Keratinocyte (primary cell): ENCODE results near the gene GPR39. TPM values are rescaled to one million over a fixed set of nuclear protein-coding genes. Genes with fewer than 3 reads are reported as not detected.

Experiments
- DNase-seq: peaks from one replicate; pipeline ENCODE4 v3.0.0-alpha.2; 2011; ENCODE audit warnings: low read depth, missing footprints, low spot score
- FAIRE-seq: peaks from 2 replicates; lab custom pipeline; 2011; peaks lifted over from hg19 to GRCh38; lab: Jason Lieb, UNC
- H2AFZ ChIP-seq: 2 replicates; pipeline ENCODE4 v1.6.0; 2012; ENCODE audit warnings: low read length, control low read depth, inconsistent platforms; ENCODE audit not compliant: control insufficient read depth
- H3K27ac ChIP-seq: 2 replicates; pipeline ENCODE4 v1.5.1; 2011; ENCODE audit warnings: low read length; ENCODE audit not compliant: control insufficient read depth, insufficient read depth
- H3K27me3 ChIP-seq: 3 replicates; pipeline ENCODE4 v1.6.0; 2011; ENCODE audit warnings: low read length; ENCODE audit not compliant: control insufficient read depth, insufficient read depth; ENCODE audit errors: extremely low read depth
- H3K36me3 ChIP-seq, 2 experiments: 2 replicates in 1 of 2; 3 replicates in 1 of 2; pipeline ENCODE4 v1.5.1; 2011; ENCODE audit warnings: low read length in 2 of 2, mild to moderate bottlenecking in 1 of 2; ENCODE audit not compliant: control insufficient read depth in 2 of 2, insufficient read depth in 2 of 2; ENCODE audit errors: extremely low read depth in 1 of 2
- H3K4me1 ChIP-seq: 3 replicates; pipeline ENCODE4 v1.5.1; 2011; ENCODE audit warnings: low read length; ENCODE audit not compliant: control insufficient read depth, insufficient read depth; ENCODE audit errors: extremely low read depth
- H3K4me2 ChIP-seq: 3 replicates; pipeline ENCODE4 v1.6.0; 2011; ENCODE audit warnings: low read depth, low read length; ENCODE audit not compliant: control insufficient read depth, insufficient read depth; ENCODE audit errors: extremely low read depth
- H3K4me3 ChIP-seq, 3 experiments: fragments of 200-600 bp in 1 of 3; sonication (generic) in 1 of 3; 2 replicates in 2 of 3; 3 replicates in 1 of 3; pipeline ENCODE4 v1.5.1; 2011 to 2016; ENCODE audit warnings: low read length in 3 of 3, mild to moderate bottlenecking in 3 of 3, control low read depth in 2 of 3, inconsistent platforms in 1 of 3, low read depth in 1 of 3, mixed read lengths in 1 of 3, mixed run types in 1 of 3, moderate library complexity in 1 of 3; ENCODE audit not compliant: control insufficient read depth in 2 of 3, insufficient read depth in 2 of 3; ENCODE audit errors: extremely low read depth in 1 of 3
- H3K79me2 ChIP-seq: 2 replicates; pipeline ENCODE4 v1.6.0; 2012; ENCODE audit warnings: low read length; ENCODE audit not compliant: control insufficient read depth, insufficient read depth
- H3K9ac ChIP-seq: 3 replicates; pipeline ENCODE4 v1.6.0; 2011; ENCODE audit warnings: low read length; ENCODE audit not compliant: control insufficient read depth, insufficient read depth; ENCODE audit errors: extremely low read depth
- H3K9me1 ChIP-seq: 3 replicates; pipeline ENCODE4 v1.6.0; 2011; ENCODE audit warnings: low read length; ENCODE audit not compliant: control insufficient read depth, insufficient read depth; ENCODE audit errors: extremely low read depth
- H3K9me3 ChIP-seq: 2 replicates; pipeline ENCODE4 v1.5.1; 2012; ENCODE audit warnings: low read depth, low read length; ENCODE audit not compliant: control insufficient read depth
- H4K20me1 ChIP-seq: 3 replicates; pipeline ENCODE4 v1.6.0; 2011; ENCODE audit warnings: low read length; ENCODE audit not compliant: control insufficient read depth, insufficient read depth; ENCODE audit errors: extremely low read depth
- EZH2 ChIP-seq: IDR thresholded peaks from one replicate; pipeline ENCODE4 v1.6.1; 2012; ENCODE audit warnings: inconsistent platforms, mild to moderate bottlenecking, low read length, moderate library complexity
- dilution Hi-C: fragments of 300-500 bp; cut with MboI; formaldehyde crosslinking; loops from one replicate; pipeline ENCODE4 v1.7.0; 2020; ENCODE audit warnings: low sequenced_read_pairs; ENCODE audit not compliant: extremely low pct_ligation_motif_present
- polyA plus RNA-seq, 5 experiments: library from polyadenylated mRNA; depleted of rRNA in 3 of 5; stranded (reverse) in 3 of 5; stranded (forward) in 1 of 5; unstranded in 1 of 5; fragments of >200 nt; gene quantifications; 1 replicate in 1 of 5; 2 replicates in 3 of 5; 3 replicates in 1 of 5; pipeline versions ENCODE4 v1.2.1 to v1.2.3, GENCODE V29; 2011 to 2012; ENCODE audit warnings: missing spikeins in 2 of 5, low read depth in 1 of 5, low replicate concordance in 1 of 5
- TF ChIP-seq, protein P1 (sequence below), 3 experiments: IDR thresholded peaks in 1 of 3; conservative IDR thresholded peaks in 1 of 3; optimal IDR thresholded peaks in 1 of 3; 2 replicates in 2 of 3; 3 replicates in 1 of 3; pipeline versions ENCODE3 to v1.5.1; 2011; ENCODE audit warnings: low read length in 3 of 3, mild to moderate bottlenecking in 3 of 3, moderate library complexity in 2 of 3, control low read depth in 1 of 3, inconsistent platforms in 1 of 3; ENCODE audit not compliant: insufficient read depth in 2 of 3; ENCODE audit errors: extremely low read depth in 1 of 3

Gene GPR39
- polyA plus RNA-seq, 1 donor (not counting 4 experiments of a cell fraction or from before 2014, with no cell fraction given): 4.7 TPM

DNA sequence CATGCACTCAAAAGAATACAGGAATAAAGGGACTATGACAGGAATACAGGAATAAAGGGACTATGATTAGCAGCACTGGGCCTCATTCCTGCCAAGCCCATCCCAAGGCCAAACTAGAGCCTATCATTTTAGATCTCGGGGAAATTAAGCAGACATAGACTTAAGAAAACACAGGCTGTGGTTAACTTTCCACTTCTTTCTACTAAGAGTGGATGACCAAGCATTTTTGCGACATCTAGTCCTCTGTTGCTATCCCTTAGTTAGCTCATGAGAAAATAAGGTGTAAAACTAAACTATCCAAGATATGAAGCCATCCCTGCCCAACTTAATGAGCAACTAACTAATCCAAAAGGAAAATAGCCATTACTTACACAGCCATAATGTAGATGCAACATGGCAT is 247.5 kb downstream of the GPR39 start:
- H3K4me2 ChIP-seq: no peak overlapping the region
- H2AFZ ChIP-seq: no peak overlapping the region
- H3K36me3 ChIP-seq: no peaks in the 10 kb centered on the region
- DNase-seq: no peak
- dilution Hi-C loops: no loop called here
- no peak overlapping the region for H3K27ac ChIP-seq
- H3K27me3 ChIP-seq: peaks cover 23% of the 10 kb centered on the region
- FAIRE-seq: no peak
- no peak overlapping the region for H3K9ac ChIP-seq
- no peak for TF ChIP-seq EZH2
- TF ChIP-seq, protein P1, sequence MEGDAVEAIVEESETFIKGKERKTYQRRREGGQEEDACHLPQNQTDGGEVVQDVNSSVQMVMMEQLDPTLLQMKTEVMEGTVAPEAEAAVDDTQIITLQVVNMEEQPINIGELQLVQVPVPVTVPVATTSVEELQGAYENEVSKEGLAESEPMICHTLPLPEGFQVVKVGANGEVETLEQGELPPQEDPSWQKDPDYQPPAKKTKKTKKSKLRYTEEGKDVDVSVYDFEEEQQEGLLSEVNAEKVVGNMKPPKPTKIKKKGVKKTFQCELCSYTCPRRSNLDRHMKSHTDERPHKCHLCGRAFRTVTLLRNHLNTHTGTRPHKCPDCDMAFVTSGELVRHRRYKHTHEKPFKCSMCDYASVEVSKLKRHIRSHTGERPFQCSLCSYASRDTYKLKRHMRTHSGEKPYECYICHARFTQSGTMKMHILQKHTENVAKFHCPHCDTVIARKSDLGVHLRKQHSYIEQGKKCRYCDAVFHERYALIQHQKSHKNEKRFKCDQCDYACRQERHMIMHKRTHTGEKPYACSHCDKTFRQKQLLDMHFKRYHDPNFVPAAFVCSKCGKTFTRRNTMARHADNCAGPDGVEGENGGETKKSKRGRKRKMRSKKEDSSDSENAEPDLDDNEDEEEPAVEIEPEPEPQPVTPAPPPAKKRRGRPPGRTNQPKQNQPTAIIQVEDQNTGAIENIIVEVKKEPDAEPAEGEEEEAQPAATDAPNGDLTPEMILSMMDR (optimal IDR thresholded peaks at IDR 0.05 in 1 of 3, IDR thresholded peaks at IDR 0.05 in 1 of 3, conservative IDR thresholded peaks at IDR 0.05 in 1 of 3; ENCODE audit: extremely low read depth in 1 of 3, insufficient read depth in 2 of 3, low read length in 3 of 3): no peak
- no peak overlapping the region for H3K4me3 ChIP-seq
- H3K9me1 ChIP-seq: no peaks in the 10 kb centered on the region
- H3K9me3 ChIP-seq: no peaks in the 10 kb centered on the region
- peaks cover 6% of the 10 kb centered on the region for H3K4me1 ChIP-seq
- no peaks in the 10 kb centered on the region for H3K79me2 ChIP-seq
- no peaks in the 10 kb centered on the region for H4K20me1 ChIP-seq

DNA sequence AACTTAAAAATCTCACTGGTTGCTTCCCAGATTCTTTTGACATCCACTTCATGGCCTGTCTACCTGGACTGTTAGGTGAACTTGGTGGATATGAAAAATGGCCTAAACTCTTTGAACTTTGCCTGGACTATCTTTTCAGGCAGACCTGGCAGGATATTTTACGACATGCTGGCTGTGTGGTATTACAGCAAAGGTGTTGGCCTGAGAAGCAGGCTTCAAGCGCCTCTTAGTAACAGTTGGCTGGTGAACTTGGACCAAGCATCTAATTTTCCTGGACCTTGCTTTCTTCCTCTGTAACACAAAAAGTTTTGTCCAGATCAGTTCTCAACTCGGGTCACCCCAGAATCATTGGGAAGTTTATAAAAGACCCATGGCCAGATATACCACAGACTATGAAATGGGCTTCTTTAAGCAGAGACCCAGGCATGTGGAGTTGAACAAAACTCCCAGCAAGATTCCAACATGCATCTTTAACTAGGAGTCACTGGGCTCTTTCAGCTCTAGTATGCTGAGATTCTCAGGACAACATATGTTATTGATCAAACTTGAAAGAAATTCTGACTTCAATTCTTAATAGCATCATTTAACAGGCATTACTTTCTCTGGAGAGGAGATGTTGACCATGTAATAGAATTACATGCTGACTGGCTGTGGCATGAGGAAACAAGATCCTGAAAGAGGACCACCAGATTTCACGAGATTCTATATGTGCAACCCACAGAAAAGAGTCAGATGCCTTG is 249.0 kb downstream of the GPR39 start:
- H3K36me3 ChIP-seq: no peaks in the 10 kb centered on the region
- peaks cover 38% of the 10 kb centered on the region for H3K27me3 ChIP-seq
- dilution Hi-C loops: no loop called here
- no peaks in the 10 kb centered on the region for H4K20me1 ChIP-seq
- H2AFZ ChIP-seq: no peak overlapping the region
- no peak overlapping the region for H3K4me3 ChIP-seq
- TF ChIP-seq, protein P1 (optimal IDR thresholded peaks at IDR 0.05 in 1 of 3, IDR thresholded peaks at IDR 0.05 in 1 of 3, conservative IDR thresholded peaks at IDR 0.05 in 1 of 3; ENCODE audit: extremely low read depth in 1 of 3, insufficient read depth in 2 of 3, low read length in 3 of 3): no peak
- TF ChIP-seq EZH2: no peak
- H3K4me2 ChIP-seq: no peak overlapping the region
- DNase-seq: no peak
- no peaks in the 10 kb centered on the region for H3K79me2 ChIP-seq
- no peaks in the 10 kb centered on the region for H3K9me3 ChIP-seq
- H3K4me1 ChIP-seq: peaks cover 19% of the 10 kb centered on the region
- FAIRE-seq: no peak
- H3K9me1 ChIP-seq: no peaks in the 10 kb centered on the region
- no peak overlapping the region for H3K27ac ChIP-seq
- H3K9ac ChIP-seq: no peak overlapping the region
